ENCODE measurements around the gene UBXN7. TPM values are rescaled to one million over a fixed set of nuclear protein-coding genes. Genes with fewer than 3 reads are reported as not detected.

The UBXN7 gene
- total RNA-seq, 1 experiment from 2014 or later, result 46.1 TPM

GRCh38 chr3:196327405-196327804 is 104.8 kb downstream of the UBXN7 start:
- H3K4me1 Mint-ChIP-seq (ENCODE audit: low read depth, unreplicated experiment), result peaks cover 6% of the 10 kb centered on the region
- TF ChIP-seq, protein P1, sequence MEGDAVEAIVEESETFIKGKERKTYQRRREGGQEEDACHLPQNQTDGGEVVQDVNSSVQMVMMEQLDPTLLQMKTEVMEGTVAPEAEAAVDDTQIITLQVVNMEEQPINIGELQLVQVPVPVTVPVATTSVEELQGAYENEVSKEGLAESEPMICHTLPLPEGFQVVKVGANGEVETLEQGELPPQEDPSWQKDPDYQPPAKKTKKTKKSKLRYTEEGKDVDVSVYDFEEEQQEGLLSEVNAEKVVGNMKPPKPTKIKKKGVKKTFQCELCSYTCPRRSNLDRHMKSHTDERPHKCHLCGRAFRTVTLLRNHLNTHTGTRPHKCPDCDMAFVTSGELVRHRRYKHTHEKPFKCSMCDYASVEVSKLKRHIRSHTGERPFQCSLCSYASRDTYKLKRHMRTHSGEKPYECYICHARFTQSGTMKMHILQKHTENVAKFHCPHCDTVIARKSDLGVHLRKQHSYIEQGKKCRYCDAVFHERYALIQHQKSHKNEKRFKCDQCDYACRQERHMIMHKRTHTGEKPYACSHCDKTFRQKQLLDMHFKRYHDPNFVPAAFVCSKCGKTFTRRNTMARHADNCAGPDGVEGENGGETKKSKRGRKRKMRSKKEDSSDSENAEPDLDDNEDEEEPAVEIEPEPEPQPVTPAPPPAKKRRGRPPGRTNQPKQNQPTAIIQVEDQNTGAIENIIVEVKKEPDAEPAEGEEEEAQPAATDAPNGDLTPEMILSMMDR (IDR thresholded peaks at IDR 0.05; ENCODE audit: unreplicated experiment), result no peak
- H3K4me3 Mint-ChIP-seq (ENCODE audit: low read depth, unreplicated experiment), result no peak overlapping the region
- no peaks in the 10 kb centered on the region for H3K9me3 Mint-ChIP-seq (ENCODE audit: low read depth, unreplicated experiment)
- DNase-seq, result no peak
- no TSS peak for BruUV-seq (replicated peaks)
- H3K27me3 Mint-ChIP-seq (ENCODE audit: unreplicated experiment), result no peaks in the 10 kb centered on the region
- CTCF ChIA-PET, result no interaction called here
- H3K36me3 Mint-ChIP-seq (ENCODE audit: insufficient read depth, unreplicated experiment), result no peaks in the 10 kb centered on the region
- no peak overlapping the region for H3K27ac Mint-ChIP-seq (ENCODE audit: unreplicated experiment)
- intact Hi-C loops (cut with micrococcal nuclease; ENCODE audit: unreplicated experiment), result no loop called here

- no peaks in the 10 kb centered on the region for H3K9me3 Mint-ChIP-seq (ENCODE audit: low read depth, unreplicated experiment)
- H3K27me3 Mint-ChIP-seq (ENCODE audit: unreplicated experiment), result no peaks in the 10 kb centered on the region
- intact Hi-C loops (cut with micrococcal nuclease; ENCODE audit: unreplicated experiment), result no loop called here
- no peak overlapping the region for H3K4me3 Mint-ChIP-seq (ENCODE audit: low read depth, unreplicated experiment)
- TF ChIP-seq, protein P1 (IDR thresholded peaks at IDR 0.05; ENCODE audit: unreplicated experiment), result no peak
- no peak for DNase-seq
- no peaks in the 10 kb centered on the region for H3K36me3 Mint-ChIP-seq (ENCODE audit: insufficient read depth, unreplicated experiment)
- H3K4me1 Mint-ChIP-seq (ENCODE audit: low read depth, unreplicated experiment), result peaks cover 6% of the 10 kb centered on the region
- BruUV-seq (replicated peaks), result no TSS peak
- CTCF ChIA-PET, result no interaction called here
- H3K27ac Mint-ChIP-seq (ENCODE audit: unreplicated experiment), result no peak overlapping the region
Observed at GRCh38 chr3:196326936-196327335, 105.3 kb downstream of the UBXN7 start.

GRCh38 chr3:196323691-196324090 is 108.5 kb downstream of the UBXN7 start:
- BruUV-seq (replicated peaks), result no TSS peak
- TF ChIP-seq, protein P1 (IDR thresholded peaks at IDR 0.05; ENCODE audit: unreplicated experiment), result no peak
- no peak overlapping the region for H3K4me3 Mint-ChIP-seq (ENCODE audit: low read depth, unreplicated experiment)
- H3K9me3 Mint-ChIP-seq (ENCODE audit: low read depth, unreplicated experiment), result no peaks in the 10 kb centered on the region
- no peak for DNase-seq
- no peaks in the 10 kb centered on the region for H3K27me3 Mint-ChIP-seq (ENCODE audit: unreplicated experiment)
- intact Hi-C loops (cut with micrococcal nuclease; ENCODE audit: unreplicated experiment), result no loop called here
- H3K36me3 Mint-ChIP-seq (ENCODE audit: insufficient read depth, unreplicated experiment), result no peaks in the 10 kb centered on the region
- CTCF ChIA-PET, result no interaction called here
- H3K27ac Mint-ChIP-seq (ENCODE audit: unreplicated experiment), result no peak overlapping the region
- peaks cover 6% of the 10 kb centered on the region for H3K4me1 Mint-ChIP-seq (ENCODE audit: low read depth, unreplicated experiment)

DNA sequence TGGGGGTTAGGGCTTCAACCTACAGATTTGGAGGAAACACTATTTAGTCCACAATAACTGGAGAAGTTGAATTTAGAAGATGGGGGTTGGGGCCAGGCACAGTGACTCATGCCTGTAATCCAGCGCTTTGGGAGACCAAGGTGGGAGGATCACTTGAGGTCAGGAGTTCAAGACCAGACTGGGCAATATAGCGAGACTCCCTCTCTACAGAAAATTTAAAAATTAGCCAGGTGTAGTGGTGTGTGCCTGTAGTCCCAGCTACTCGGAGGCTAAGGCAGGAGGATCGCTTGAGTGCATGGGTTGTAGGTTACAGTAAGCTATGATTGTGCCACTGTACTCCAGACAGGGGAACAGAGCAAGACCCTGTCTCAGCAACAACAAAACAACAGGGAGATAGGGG is 109.2 kb downstream of the UBXN7 start:
- intact Hi-C loops (cut with micrococcal nuclease; ENCODE audit: unreplicated experiment), result no loop called here
- Mint-ChIP-seq H3K4me3 (ENCODE audit: low read depth, unreplicated experiment) (no peak overlapping the region), H3K9me3 (ENCODE audit: low read depth, unreplicated experiment) (no peaks in the 10 kb centered on the region), H3K4me1 (ENCODE audit: low read depth, unreplicated experiment) (peaks cover 6% of the 10 kb centered on the region), H3K36me3 (ENCODE audit: insufficient read depth, unreplicated experiment) (peaks cover 7% of the 10 kb centered on the region), H3K27me3 (ENCODE audit: unreplicated experiment) (no peaks in the 10 kb centered on the region), H3K27ac (ENCODE audit: unreplicated experiment) (no peak overlapping the region)
- BruUV-seq (replicated peaks), result no TSS peak
- CTCF ChIA-PET, result no interaction called here
- TF ChIP-seq, protein P1 (IDR thresholded peaks at IDR 0.05; ENCODE audit: unreplicated experiment), result no peak
- no peak for DNase-seq
